HG03175 (cell line): ENCODE data around the gene CORO2B.

Experiments used
- ATAC-seq: cut with Tn5 transposase; IDR thresholded peaks from one replicate; pipeline ENCODE4 v1.9.1; 2021; ENCODE audit warnings: mild to moderate bottlenecking, moderate library complexity; ENCODE audit not compliant: unreplicated experiment

CORO2B gene

GRCh38 chr15:68572309-68572708 is 6.5 kb upstream of the CORO2B start:
- no peak for ATAC-seq

GRCh38 chr15:68572921-68573320 is 5.9 kb upstream of the CORO2B start:
- no peak for ATAC-seq

- ATAC-seq, result no peak
These were observed 4.7 kb upstream of the CORO2B start for GRCh38 chr15:68574046-68574445.

- no peak for ATAC-seq
These were observed 4.2 kb upstream of the CORO2B start for GRCh38 chr15:68574629-68575028.

GRCh38 chr15:68576235-68576892 is 2.4 kb upstream of the CORO2B start:
- ATAC-seq, result no peak

- no peak for ATAC-seq
These were observed 416 bp upstream of the CORO2B start for GRCh38 chr15:68578175-68578979.

- no peak for ATAC-seq
These were observed 1.5 kb downstream of the CORO2B start for GRCh38 chr15:68580026-68580882.

- no peak for ATAC-seq
These were observed 2.0 kb downstream of the CORO2B start for GRCh38 chr15:68580883-68581155.

- no peak for ATAC-seq
These were observed 2.9 kb downstream of the CORO2B start for GRCh38 chr15:68581725-68582124.

- ATAC-seq, result no peak
These were observed 3.4 kb downstream of the CORO2B start for GRCh38 chr15:68582236-68582635.

- ATAC-seq, result no peak
These were observed 4.1 kb downstream of the CORO2B start for GRCh38 chr15:68582864-68583263.

GRCh38 chr15:68583321-68583720 is 4.5 kb downstream of the CORO2B start:
- ATAC-seq, result no peak

GRCh38 chr15:68583936-68584755 is 5.4 kb downstream of the CORO2B start:
- no peak for ATAC-seq

GRCh38 chr15:68584756-68585573 is 6.2 kb downstream of the CORO2B start:
- ATAC-seq, result no peak

GRCh38 chr15:68585574-68586273 is 6.9 kb downstream of the CORO2B start:
- no peak for ATAC-seq

GRCh38 chr15:68586274-68586961 is 7.6 kb downstream of the CORO2B start:
- ATAC-seq, result no peak

- no peak for ATAC-seq
These were observed 9.1 kb downstream of the CORO2B start for GRCh38 chr15:68587769-68588385.

- no peak for ATAC-seq
These were observed 10.3 kb downstream of the CORO2B start for GRCh38 chr15:68589053-68589452.
